ENCODE results near the gene TRIP13.

The TRIP13 gene

DNA sequence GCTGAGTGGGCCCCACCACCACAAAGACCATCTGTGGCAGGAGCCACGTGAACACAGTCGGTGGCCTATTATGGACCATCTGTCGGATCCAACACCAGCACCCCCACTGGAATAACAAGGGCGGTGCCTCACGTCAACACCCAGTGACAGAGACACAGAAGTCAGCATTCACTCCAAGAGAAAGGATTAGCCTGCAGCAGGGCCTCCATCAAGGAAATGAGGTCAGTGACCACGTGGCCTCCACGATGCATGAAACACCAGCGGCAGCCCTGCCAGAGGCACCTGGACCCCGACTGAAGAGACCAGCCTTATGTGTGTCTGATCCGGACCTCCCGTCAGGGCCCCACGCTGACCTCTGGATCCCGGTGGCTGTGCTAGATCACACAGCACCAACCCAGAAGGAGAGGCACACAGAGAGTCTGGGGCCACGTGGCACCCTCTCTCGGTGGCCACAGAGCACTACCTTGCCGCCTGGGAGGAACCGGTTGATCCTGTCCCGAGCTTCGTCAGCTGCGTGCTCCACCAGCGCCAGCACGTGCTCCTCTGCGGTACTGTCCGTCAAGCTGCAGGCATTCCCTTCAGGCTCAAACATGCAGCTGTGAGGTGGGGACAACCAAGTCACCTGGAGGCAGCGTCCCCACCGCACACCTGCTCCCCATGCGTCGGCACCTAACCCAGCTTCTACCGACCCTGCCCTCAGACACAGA, 9.1 kb upstream of the TRIP13 start:
- H3K36me3 ChIP-seq (ENCODE audit: control insufficient read depth, insufficient read depth, low read length) = peaks cover 55% of the 10 kb centered on the region
- no peak for DNase-seq (ENCODE audit: extremely low read depth, insufficient read length)
- no peaks in the 10 kb centered on the region for H3K27me3 ChIP-seq (replicated peaks; ENCODE audit: control insufficient read depth, insufficient read depth, low read length)
- TF ChIP-seq CTCF (IDR thresholded peaks at IDR 0.05; ENCODE audit: insufficient read depth, low read length, poor library complexity, severe bottlenecking) = no peak
- no peak overlapping the region for H3K4me3 ChIP-seq (replicated peaks; ENCODE audit: low read depth, low read length)

DNA sequence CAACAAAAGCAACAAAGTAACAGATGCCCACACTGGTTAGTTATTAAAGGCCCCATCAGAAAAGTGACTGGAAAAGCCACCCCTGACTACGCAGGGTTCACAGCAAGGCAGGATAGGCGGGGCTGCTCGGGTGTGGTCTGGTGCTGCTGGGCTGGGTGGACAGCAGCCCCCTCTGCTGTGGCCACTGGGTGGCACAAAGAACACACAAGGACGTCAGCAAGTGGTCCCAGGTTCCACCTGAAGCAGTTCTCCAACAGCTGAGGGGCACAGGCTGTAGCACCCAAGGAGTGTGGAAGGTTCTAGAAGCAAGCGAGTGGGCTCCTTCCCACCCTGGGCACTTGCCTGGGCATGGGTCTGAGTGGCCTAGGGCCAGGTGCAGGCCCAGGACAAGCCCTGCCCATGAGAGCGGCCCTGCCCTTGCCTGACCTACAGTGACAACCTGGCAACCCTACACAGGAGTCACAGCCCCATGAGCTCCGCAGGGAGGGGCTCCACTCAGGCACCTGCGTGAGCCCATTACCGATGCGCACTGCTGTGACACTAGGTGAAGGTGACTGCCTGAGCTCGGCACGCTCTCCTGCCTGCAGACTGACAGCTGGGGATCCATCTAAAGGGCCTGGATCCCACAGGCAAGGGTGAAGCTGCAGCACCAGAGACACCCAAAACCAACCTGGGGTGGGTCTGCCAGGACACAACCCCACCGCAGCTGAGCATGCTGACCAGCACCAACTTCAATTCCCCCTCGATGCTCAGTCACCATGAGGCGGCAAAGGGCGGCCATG, 8.1 kb upstream of the TRIP13 start:
- TF ChIP-seq CTCF (IDR thresholded peaks at IDR 0.05; ENCODE audit: insufficient read depth, low read length, poor library complexity, severe bottlenecking) = no peak
- peaks cover 57% of the 10 kb centered on the region for H3K36me3 ChIP-seq (ENCODE audit: control insufficient read depth, insufficient read depth, low read length)
- H3K27me3 ChIP-seq (replicated peaks; ENCODE audit: control insufficient read depth, insufficient read depth, low read length) = no peaks in the 10 kb centered on the region
- no peak for DNase-seq (ENCODE audit: extremely low read depth, insufficient read length)
- no peak overlapping the region for H3K4me3 ChIP-seq (replicated peaks; ENCODE audit: low read depth, low read length)

GRCh38 chr5:885127-885442, 7.6 kb upstream of the TRIP13 start:
- H3K4me3 ChIP-seq (replicated peaks; ENCODE audit: low read depth, low read length) = no peak overlapping the region
- H3K27me3 ChIP-seq (replicated peaks; ENCODE audit: control insufficient read depth, insufficient read depth, low read length) = no peaks in the 10 kb centered on the region
- no peak for DNase-seq (ENCODE audit: extremely low read depth, insufficient read length)
- no peak for TF ChIP-seq CTCF (IDR thresholded peaks at IDR 0.05; ENCODE audit: insufficient read depth, low read length, poor library complexity, severe bottlenecking)
- H3K36me3 ChIP-seq (ENCODE audit: control insufficient read depth, insufficient read depth, low read length) = peaks cover 57% of the 10 kb centered on the region

DNA sequence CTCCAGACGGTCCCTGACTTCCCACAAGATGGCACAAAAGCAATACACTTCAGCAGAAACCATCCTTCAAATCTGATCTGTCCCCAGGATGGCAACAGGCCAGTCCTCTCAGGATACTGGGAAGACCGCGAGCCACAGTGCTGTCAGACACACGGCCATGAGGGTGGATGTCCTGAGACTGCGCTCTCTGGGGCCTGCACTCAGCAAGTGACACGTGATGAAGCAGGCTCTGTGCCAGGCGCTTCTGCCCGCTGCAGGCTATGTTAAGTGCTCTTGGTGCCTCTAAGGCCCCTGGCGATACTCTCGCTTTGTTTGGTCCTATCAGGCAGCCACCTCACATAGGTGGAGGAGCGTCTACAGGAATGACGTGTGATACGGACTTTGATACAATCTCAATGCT, 7.2 kb upstream of the TRIP13 start:
- no peak overlapping the region for H3K4me3 ChIP-seq (replicated peaks; ENCODE audit: low read depth, low read length)
- H3K36me3 ChIP-seq (ENCODE audit: control insufficient read depth, insufficient read depth, low read length) = peaks cover 60% of the 10 kb centered on the region
- no peak for DNase-seq (ENCODE audit: extremely low read depth, insufficient read length)
- TF ChIP-seq CTCF (IDR thresholded peaks at IDR 0.05; ENCODE audit: insufficient read depth, low read length, poor library complexity, severe bottlenecking) = no peak
- no peaks in the 10 kb centered on the region for H3K27me3 ChIP-seq (replicated peaks; ENCODE audit: control insufficient read depth, insufficient read depth, low read length)

DNA sequence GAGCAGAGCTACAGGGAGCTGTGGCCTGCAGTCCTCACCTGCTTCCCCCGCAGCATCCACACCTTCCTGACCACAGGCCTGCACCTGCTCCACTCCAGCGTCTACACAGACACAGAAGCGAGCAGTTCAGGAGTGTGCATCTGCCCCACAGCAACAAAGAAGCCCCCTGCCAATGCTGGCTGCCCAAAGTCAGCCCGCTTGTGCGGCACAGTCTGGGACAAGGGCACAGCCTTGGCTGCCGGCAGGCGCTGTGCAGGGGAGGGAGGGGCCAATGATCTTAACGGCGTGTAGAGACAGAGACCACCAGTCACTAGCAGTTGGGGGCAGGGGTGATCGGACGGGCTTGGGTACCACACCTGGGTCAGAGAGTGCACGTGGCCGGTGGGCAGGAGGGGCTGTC, 6.6 kb upstream of the TRIP13 start:
- Histone ChIP-seq H3K4me3 (replicated peaks; ENCODE audit: low read depth, low read length) (no peak overlapping the region), H3K36me3 (ENCODE audit: control insufficient read depth, insufficient read depth, low read length) (peaks cover 61% of the 10 kb centered on the region), H3K27me3 (replicated peaks; ENCODE audit: control insufficient read depth, insufficient read depth, low read length) (no peaks in the 10 kb centered on the region)
- DNase-seq (ENCODE audit: extremely low read depth, insufficient read length) = no peak
- no peak for TF ChIP-seq CTCF (IDR thresholded peaks at IDR 0.05; ENCODE audit: insufficient read depth, low read length, poor library complexity, severe bottlenecking)

All from GM06990 (cell line).